Measurements from ENCODE around the gene KLHDC3. TPM values are rescaled to one million over a fixed set of nuclear protein-coding genes. Genes with fewer than 3 reads are reported as not detected.

Gene KLHDC3
- total and polyA plus RNA-seq, 12 donors = 51.2 to 144 (median 110) TPM

DNA sequence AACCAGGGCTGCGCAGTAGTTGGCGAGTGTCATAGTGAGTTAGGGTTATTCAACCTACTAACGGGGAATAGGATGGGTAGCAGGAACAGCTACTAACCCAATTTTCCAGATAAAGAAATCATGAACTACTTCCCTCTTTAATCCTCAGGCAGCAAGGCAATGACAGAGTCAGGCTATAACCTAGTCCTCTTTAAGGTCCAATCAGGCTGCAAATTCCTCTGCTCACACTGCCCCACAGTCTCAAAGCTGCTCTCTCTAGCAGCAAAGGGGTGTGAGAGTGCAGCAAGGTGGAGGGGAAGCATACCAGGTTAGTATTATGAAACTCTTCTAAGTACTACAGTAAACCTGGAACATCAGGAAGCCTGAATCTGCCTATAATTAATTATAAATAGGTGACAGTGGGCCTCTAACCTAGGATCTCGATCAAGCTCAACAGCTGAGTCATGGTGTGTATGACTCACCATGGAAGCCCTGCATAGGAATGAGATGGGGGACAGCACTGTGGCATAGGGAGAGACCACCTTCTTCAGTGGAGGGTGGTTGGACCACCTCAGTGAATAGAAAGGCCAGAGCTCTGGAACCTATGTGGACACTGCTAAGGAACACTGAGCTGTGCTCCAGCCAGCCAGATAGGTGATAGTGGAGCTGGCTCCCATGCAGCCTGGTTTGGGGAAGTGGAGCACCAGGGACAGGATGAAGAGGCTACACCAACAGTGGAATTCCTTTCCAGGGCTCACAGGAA, 43.0 kb upstream of the KLHDC3 start:
- H3K36me3 ChIP-seq (replicated peaks in 1 of 2) = peaks cover 0 to 35% of the 10 kb centered on the region in 2 donors
- intact Hi-C loops (cut with DNase I) = no loop called here
- H3K27ac ChIP-seq = peak overlapping the region in 2 of 5 donors; percentile 1 to 25
- no peak overlapping the region for H3K4me3 ChIP-seq
- H3K9me3 ChIP-seq (replicated peaks in 1 of 3) = no peaks in the 10 kb centered on the region
- H3K27me3 ChIP-seq = no peaks in the 10 kb centered on the region
- DNase-seq = peak in 1 of 7 donors; percentile 14
- WGBS, 4 donors = 61 to 77% (median 75%) methylated on average over 4 of the region's 4 CpGs
- H3K4me1 ChIP-seq (replicated peaks in 1 of 2) = peaks cover 3 to 8% of the 10 kb centered on the region in 2 donors
- TF ChIP-seq, protein P1, sequence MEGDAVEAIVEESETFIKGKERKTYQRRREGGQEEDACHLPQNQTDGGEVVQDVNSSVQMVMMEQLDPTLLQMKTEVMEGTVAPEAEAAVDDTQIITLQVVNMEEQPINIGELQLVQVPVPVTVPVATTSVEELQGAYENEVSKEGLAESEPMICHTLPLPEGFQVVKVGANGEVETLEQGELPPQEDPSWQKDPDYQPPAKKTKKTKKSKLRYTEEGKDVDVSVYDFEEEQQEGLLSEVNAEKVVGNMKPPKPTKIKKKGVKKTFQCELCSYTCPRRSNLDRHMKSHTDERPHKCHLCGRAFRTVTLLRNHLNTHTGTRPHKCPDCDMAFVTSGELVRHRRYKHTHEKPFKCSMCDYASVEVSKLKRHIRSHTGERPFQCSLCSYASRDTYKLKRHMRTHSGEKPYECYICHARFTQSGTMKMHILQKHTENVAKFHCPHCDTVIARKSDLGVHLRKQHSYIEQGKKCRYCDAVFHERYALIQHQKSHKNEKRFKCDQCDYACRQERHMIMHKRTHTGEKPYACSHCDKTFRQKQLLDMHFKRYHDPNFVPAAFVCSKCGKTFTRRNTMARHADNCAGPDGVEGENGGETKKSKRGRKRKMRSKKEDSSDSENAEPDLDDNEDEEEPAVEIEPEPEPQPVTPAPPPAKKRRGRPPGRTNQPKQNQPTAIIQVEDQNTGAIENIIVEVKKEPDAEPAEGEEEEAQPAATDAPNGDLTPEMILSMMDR (IDR thresholded peaks at IDR 0.05) = no peak
- no peak for TF ChIP-seq POLR2A (IDR thresholded peaks at IDR 0.05)

DNA sequence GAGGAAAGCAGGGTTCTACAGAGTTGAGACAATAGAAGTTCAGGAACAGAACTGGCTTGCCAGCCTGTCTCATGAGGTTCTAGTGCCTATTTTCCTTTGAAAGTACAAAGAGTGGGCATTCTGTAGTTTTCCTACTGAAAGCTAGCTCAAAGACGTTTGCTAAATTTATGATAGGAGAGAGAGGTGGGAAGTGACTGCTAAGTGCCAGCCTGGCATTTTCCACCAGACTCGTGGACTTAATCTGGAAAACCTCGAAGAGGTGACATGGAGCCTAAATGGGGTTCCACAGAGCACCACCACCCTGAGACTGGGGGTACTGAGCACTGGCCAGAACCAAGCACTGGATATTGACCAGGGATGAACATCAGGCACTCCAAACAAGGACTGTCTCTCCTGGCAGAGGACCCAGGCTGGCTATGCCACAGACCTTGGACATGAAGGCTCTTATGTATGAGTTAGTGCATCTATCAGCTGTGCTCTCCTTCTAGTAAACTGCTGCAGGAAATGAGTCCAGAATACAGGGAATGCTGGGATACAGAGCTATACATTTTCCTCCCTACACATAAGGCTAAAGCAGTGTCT, 42.2 kb upstream of the KLHDC3 start:
- Histone ChIP-seq H3K4me3 (no peak overlapping the region), H3K4me1 (replicated peaks in 1 of 2) (peaks cover 3 to 13% of the 10 kb centered on the region in 2 donors), H3K27ac (peak overlapping the region in 2 of 5 donors; percentile 1 to 25), H3K36me3 (replicated peaks in 1 of 2) (peaks cover 0 to 29% of the 10 kb centered on the region in 2 donors), H3K9me3 (replicated peaks in 1 of 3) (no peaks in the 10 kb centered on the region), H3K27me3 (no peaks in the 10 kb centered on the region)
- TF ChIP-seq POLR2A (IDR thresholded peaks at IDR 0.05) = no peak
- 50 to 58% (median 52%) methylated on average over 3 of the region's 3 CpGs for WGBS, 4 donors
- intact Hi-C loops (cut with DNase I) = no loop called here
- peak; percentile 31 to 72 (median 61) for DNase-seq

DNA sequence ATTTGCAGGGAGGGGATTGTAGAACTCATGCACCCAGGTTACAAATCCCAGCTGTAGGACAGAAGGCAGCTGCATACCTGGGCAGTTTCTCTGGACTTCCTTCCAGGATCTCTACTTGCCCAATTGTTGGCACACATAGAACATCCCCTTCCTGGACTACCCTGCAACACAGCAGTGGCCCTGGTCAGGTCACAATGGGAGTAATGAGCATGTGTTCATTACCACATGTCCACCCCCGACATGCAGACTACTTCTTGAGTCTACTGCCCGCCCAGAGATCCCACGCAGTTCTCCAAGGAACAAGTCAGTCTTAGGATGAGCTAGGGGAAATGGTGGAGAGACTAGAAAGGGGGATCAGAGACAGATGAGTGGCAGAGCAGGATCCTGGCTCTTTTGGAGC, 40.1 kb upstream of the KLHDC3 start:
- intact Hi-C loops (cut with DNase I) = no loop called here
- H3K27ac ChIP-seq = no peak overlapping the region
- WGBS, 4 donors = 89 to 100% (median 93%) methylated on average over 3 of the region's 3 CpGs

DNA sequence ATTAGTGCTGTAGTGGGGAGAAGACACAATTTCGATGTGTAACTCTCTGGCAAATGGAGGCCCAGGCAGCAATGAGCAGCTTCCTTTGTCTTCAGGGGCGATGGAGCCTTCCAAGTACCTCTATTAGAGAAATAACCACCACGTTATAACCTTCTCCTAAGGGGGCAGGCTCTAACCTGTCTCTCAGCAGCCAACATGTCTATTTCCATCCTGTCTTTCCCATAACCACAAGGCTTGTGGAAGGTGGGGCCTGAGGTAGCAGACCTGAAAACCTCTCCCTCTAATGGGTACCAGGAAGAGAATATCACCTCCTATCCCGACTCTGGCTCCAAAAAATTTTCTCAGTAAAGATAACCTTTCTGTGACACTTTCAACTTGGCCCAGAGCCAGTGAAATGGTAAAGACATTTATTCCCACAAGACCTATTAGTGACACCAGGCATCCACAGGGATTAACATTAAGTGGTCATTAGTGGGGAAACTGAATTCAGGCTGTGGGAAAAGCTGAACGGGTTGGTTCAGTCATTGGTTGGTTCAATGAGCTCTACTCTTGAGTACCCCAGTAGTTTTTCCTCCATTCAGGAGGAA, 39.0 kb upstream of the KLHDC3 start:
- TF ChIP-seq POLR2A (IDR thresholded peaks at IDR 0.05) = no peak
- TF ChIP-seq, protein P1 (IDR thresholded peaks at IDR 0.05) = no peak
- Histone ChIP-seq H3K9me3 (replicated peaks in 1 of 3) (no peaks in the 10 kb centered on the region), H3K36me3 (replicated peaks in 1 of 2) (peaks cover 0 to 6% of the 10 kb centered on the region in 2 donors), H3K27me3 (no peaks in the 10 kb centered on the region), H3K4me3 (no peak overlapping the region), H3K4me1 (replicated peaks in 1 of 2) (peaks cover 16 to 34% of the 10 kb centered on the region in 2 donors), H3K27ac (no peak overlapping the region)
- intact Hi-C loops (cut with DNase I) = no loop called here
- WGBS, 4 donors = 84 to 90% (median 88%) methylated on average over 5 of the region's 5 CpGs
- DNase-seq = no peak

More for the DNA sequence above, 40.1 kb upstream of the KLHDC3 start:
- Histone ChIP-seq H3K9me3 (replicated peaks in 1 of 3) (no peaks in the 10 kb centered on the region), H3K36me3 (replicated peaks in 1 of 2) (peaks cover 0 to 14% of the 10 kb centered on the region in 2 donors), H3K4me3 (no peak overlapping the region), H3K27me3 (no peaks in the 10 kb centered on the region), H3K4me1 (replicated peaks in 1 of 2) (peaks cover 8 to 27% of the 10 kb centered on the region in 2 donors)
- DNase-seq = no peak
- TF ChIP-seq POLR2A (IDR thresholded peaks at IDR 0.05) = no peak
- TF ChIP-seq, protein P1 (IDR thresholded peaks at IDR 0.05) = no peak
